Measurements from ENCODE around the gene KRTAP5-4. TPM values are rescaled to one million over a fixed set of nuclear protein-coding genes. Genes with fewer than 3 reads are reported as not detected.
"Not testable (repeated sequence)": the region's sequence is repeated elsewhere in the genome, so short reads cannot be mapped to it uniquely, and the experiment has no call there.

The KRTAP5-4 gene
- total RNA-seq, 2 experiments from 2014 or later: not detected

- H3K27ac Mint-ChIP-seq: no peak overlapping the region
- no peaks in the 10 kb centered on the region for H3K9me3 Mint-ChIP-seq (ENCODE audit: low read depth)
- CTCF ChIA-PET: interaction anchor here (1.8 to 4.6 kb wide), 3 partner anchors 12 to 30 kb away, joined by 8 to 47 read pairs (median 35); no protein-coding TSS in a partner anchor
- no peak overlapping the region for H3K4me3 Mint-ChIP-seq
- no peaks in the 10 kb centered on the region for H3K36me3 Mint-ChIP-seq
- ATAC-seq (no peak), DNase-seq (no peak)
- H3K4me1 Mint-ChIP-seq: peaks cover 4% of the 10 kb centered on the region
- peaks cover 19% of the 10 kb centered on the region for H3K27me3 Mint-ChIP-seq
These were observed 45.1 kb downstream of the KRTAP5-4 start for GRCh38 chr11:1576825-1577224.

GRCh38 chr11:1575756-1576155 is 46.2 kb downstream of the KRTAP5-4 start:
- not testable (repeated sequence) for DNase-seq; H3K9me3 Mint-ChIP-seq (ENCODE audit: low read depth); H3K36me3 Mint-ChIP-seq; H3K27ac Mint-ChIP-seq; H3K4me1 Mint-ChIP-seq; ATAC-seq; H3K4me3 Mint-ChIP-seq
- CTCF ChIA-PET: interaction anchor here (1.1 to 4.6 kb wide), 9 partner anchors 13 to 728 kb away, joined by 3 to 64 read pairs (median 13); no protein-coding TSS in a partner anchor
- H3K27me3 Mint-ChIP-seq: peaks cover 20% of the 10 kb centered on the region

- Mint-ChIP-seq H3K27me3 (peaks cover 27% of the 10 kb centered on the region), H3K9me3 (ENCODE audit: low read depth) (no peaks in the 10 kb centered on the region), H3K4me1 (peaks cover 4% of the 10 kb centered on the region), H3K27ac (no peak overlapping the region), H3K4me3 (no peak overlapping the region), H3K36me3 (no peaks in the 10 kb centered on the region)
- ATAC-seq (no peak), DNase-seq (no peak)
- CTCF ChIA-PET: interaction anchor here (0.6 to 4.6 kb wide), 48 partner anchors 10 to 727 kb away, joined by 3 to 64 read pairs (median 4); partner anchors contain the start of genes BRSK2, KRTAP5-2, KRTAP5-5 and TOLLIP
These were observed 47.0 kb downstream of the KRTAP5-4 start for GRCh38 chr11:1574933-1575242.

GRCh38 chr11:1574238-1574932 is 47.6 kb downstream of the KRTAP5-4 start:
- ATAC-seq: peak; percentile 57
- peaks cover 4% of the 10 kb centered on the region for H3K4me1 Mint-ChIP-seq
- H3K27ac Mint-ChIP-seq: no peak overlapping the region
- CTCF ChIA-PET: interaction anchor here (0.6 to 4.6 kb wide), 49 partner anchors 10 to 727 kb away, joined by 3 to 64 read pairs (median 4); partner anchors contain the start of genes BRSK2, KRTAP5-2, KRTAP5-5 and TOLLIP
- H3K9me3 Mint-ChIP-seq (ENCODE audit: low read depth): no peaks in the 10 kb centered on the region
- peak; percentile 61 for DNase-seq
- H3K36me3 Mint-ChIP-seq: no peaks in the 10 kb centered on the region
- H3K27me3 Mint-ChIP-seq: peaks cover 27% of the 10 kb centered on the region
- H3K4me3 Mint-ChIP-seq: no peak overlapping the region

GRCh38 chr11:1573903-1574237 is 48.1 kb downstream of the KRTAP5-4 start:
- no peaks in the 10 kb centered on the region for H3K9me3 Mint-ChIP-seq (ENCODE audit: low read depth)
- H3K36me3 Mint-ChIP-seq: no peaks in the 10 kb centered on the region
- H3K27ac Mint-ChIP-seq: no peak overlapping the region
- peaks cover 4% of the 10 kb centered on the region for H3K4me1 Mint-ChIP-seq
- H3K27me3 Mint-ChIP-seq: peaks cover 27% of the 10 kb centered on the region
- DNase-seq (no peak), ATAC-seq (no peak)
- no peak overlapping the region for H3K4me3 Mint-ChIP-seq
- CTCF ChIA-PET: interaction anchor here (0.6 to 4.6 kb wide), 16 partner anchors 9 to 726 kb away, joined by 3 to 64 read pairs (median 7); no protein-coding TSS in a partner anchor

- Mint-ChIP-seq H3K9me3 (ENCODE audit: low read depth) (no peaks in the 10 kb centered on the region), H3K4me3 (no peak overlapping the region), H3K27ac (no peak overlapping the region), H3K27me3 (peaks cover 27% of the 10 kb centered on the region), H3K4me1 (peaks cover 6% of the 10 kb centered on the region), H3K36me3 (no peaks in the 10 kb centered on the region)
- ATAC-seq (no peak), DNase-seq (no peak)
- CTCF ChIA-PET: interaction anchor here (0.6 to 4.6 kb wide), 13 partner anchors 9 to 726 kb away, joined by 3 to 64 read pairs (median 11); no protein-coding TSS in a partner anchor
These were observed 48.6 kb downstream of the KRTAP5-4 start for GRCh38 chr11:1573077-1573902.

GRCh38 chr11:1572197-1573076 is 49.5 kb downstream of the KRTAP5-4 start, which contains the start of gene DUSP8:
TSS of gene DUSP8 (minus strand) at chr11:1572271. CDS start at chr11:1565826, 6,445 bp downstream.
- Mint-ChIP-seq H3K4me3 (no peak within 1 kb of the TSS), H3K27me3 (peaks cover 27% of the 10 kb centered on the region), H3K27ac (no peak within 1 kb of the TSS), H3K36me3 (no peaks in the 10 kb centered on the region), H3K4me1 (peaks cover 8% of the 10 kb centered on the region), H3K9me3 (ENCODE audit: low read depth) (no peaks in the 10 kb centered on the region)
- DNase-seq (peak; percentile 91), ATAC-seq (peak; percentile 82)
- CTCF ChIA-PET: interaction anchor here (1.1 to 3.0 kb wide), 4 partner anchors 22 to 80 kb away, joined by 3 to 64 read pairs (median 4); no protein-coding TSS in a partner anchor

GRCh38 chr11:1571760-1572196 is 50.2 kb downstream of the KRTAP5-4 start:
- DNase-seq (no peak), ATAC-seq (peak; percentile 21)
- H3K27me3 Mint-ChIP-seq: peaks cover 27% of the 10 kb centered on the region
- H3K27ac Mint-ChIP-seq: no peak overlapping the region
- H3K4me3 Mint-ChIP-seq: no peak overlapping the region
- H3K36me3 Mint-ChIP-seq: no peaks in the 10 kb centered on the region
- H3K4me1 Mint-ChIP-seq: peaks cover 8% of the 10 kb centered on the region
- CTCF ChIA-PET: interaction anchor here (1.3 kb wide), 1 partner anchor 25 kb away, joined by 3 read pairs; no protein-coding TSS in a partner anchor
- no peaks in the 10 kb centered on the region for H3K9me3 Mint-ChIP-seq (ENCODE audit: low read depth)

Other genes starting within 250 kb of the KRTAP5-4 start
- gene BRSK2, start 232.2 kb downstream of the KRTAP5-4 start, total RNA-seq: under 1 TPM in 1 of 2 experiments, not detected in 1; 0.40 TPM
- gene MOB2, start 135.4 kb downstream of the KRTAP5-4 start, total RNA-seq: 10 to 100 TPM; 34.1 to 34.7 TPM
- 1 to 10 TPM in 1 of 2 experiments, under 1 TPM in 1; 0.50 to 1.1 TPM for gene DUSP8, start 49.9 kb downstream of the KRTAP5-4 start, total RNA-seq
- gene KRTAP5-1, start 36.9 kb downstream of the KRTAP5-4 start, total RNA-seq: not detected
- not detected for gene KRTAP5-2, start 23.8 kb downstream of the KRTAP5-4 start, total RNA-seq
- gene KRTAP5-3, start 13.7 kb downstream of the KRTAP5-4 start, total RNA-seq: not detected
- gene KRTAP5-5, start 7.6 kb upstream of the KRTAP5-4 start, total RNA-seq: not detected
- gene KRTAP5-6, start 75.1 kb upstream of the KRTAP5-4 start, total RNA-seq: not detected
- gene IFITM10, start 128.5 kb upstream of the KRTAP5-4 start, total RNA-seq: 1 to 10 TPM in 1 of 2 experiments, under 1 TPM in 1; 0.96 to 1.3 TPM
- 100 to 1,000 TPM; 133 to 165 TPM for gene CTSD, start 141.8 kb upstream of the KRTAP5-4 start, total RNA-seq
- gene SYT8, start 212.9 kb upstream of the KRTAP5-4 start, total RNA-seq: not detected
- gene TNNI2, start 216.8 kb upstream of the KRTAP5-4 start, total RNA-seq: 1 to 10 TPM in 1 of 2 experiments, not detected in 1; 1.0 TPM
- 100 to 1,000 TPM; 574 to 702 TPM for gene LSP1, start 230.9 kb upstream of the KRTAP5-4 start, total RNA-seq